ENCODE results near the gene SLC6A20.

The SLC6A20 gene

DNA sequence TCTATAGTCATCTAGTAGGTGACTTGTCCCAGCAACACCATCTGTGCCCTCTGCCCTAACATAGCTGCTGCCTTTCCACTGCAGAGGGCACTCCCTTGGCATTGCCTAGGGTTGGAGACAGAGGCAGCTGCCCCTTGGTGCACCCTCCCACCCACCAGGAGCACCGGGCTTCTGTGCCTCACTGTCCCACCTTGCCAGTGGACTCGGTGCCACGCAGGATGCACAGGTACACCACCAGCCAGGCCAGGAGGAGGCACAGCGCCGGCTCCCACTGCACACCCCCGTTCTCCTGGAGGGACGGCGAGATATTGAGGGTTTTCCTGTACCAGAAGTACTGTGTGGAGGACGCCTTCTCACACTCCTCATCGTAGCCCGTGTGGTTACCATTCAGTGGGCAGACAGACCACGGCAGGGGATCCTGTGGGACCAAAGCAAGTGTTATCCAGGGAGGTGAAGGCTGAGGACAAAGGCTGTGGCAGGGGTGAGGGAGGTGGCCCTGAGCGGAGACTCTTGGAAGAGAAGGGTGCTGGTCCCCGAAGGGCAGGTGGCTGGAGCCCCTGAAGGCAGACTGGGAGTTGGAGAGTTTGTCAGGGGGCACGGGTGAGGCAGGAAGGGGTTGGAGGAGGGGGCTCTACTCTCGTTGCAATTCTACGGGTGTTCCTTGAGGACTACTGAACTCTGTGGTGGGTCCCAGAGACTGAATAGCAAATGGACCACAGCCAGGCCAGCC, 20.6 kb downstream of the SLC6A20 start:
- TF ChIP-seq, protein P1, sequence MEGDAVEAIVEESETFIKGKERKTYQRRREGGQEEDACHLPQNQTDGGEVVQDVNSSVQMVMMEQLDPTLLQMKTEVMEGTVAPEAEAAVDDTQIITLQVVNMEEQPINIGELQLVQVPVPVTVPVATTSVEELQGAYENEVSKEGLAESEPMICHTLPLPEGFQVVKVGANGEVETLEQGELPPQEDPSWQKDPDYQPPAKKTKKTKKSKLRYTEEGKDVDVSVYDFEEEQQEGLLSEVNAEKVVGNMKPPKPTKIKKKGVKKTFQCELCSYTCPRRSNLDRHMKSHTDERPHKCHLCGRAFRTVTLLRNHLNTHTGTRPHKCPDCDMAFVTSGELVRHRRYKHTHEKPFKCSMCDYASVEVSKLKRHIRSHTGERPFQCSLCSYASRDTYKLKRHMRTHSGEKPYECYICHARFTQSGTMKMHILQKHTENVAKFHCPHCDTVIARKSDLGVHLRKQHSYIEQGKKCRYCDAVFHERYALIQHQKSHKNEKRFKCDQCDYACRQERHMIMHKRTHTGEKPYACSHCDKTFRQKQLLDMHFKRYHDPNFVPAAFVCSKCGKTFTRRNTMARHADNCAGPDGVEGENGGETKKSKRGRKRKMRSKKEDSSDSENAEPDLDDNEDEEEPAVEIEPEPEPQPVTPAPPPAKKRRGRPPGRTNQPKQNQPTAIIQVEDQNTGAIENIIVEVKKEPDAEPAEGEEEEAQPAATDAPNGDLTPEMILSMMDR (IDR thresholded peaks at IDR 0.05; ENCODE audit: low read length, missing control alignments), result no peak
- DNase-seq (ENCODE audit: low read depth), result no peak
- H3K4me3 ChIP-seq (replicated peaks; ENCODE audit: low read depth, low read length), result no peak overlapping the region

DNA sequence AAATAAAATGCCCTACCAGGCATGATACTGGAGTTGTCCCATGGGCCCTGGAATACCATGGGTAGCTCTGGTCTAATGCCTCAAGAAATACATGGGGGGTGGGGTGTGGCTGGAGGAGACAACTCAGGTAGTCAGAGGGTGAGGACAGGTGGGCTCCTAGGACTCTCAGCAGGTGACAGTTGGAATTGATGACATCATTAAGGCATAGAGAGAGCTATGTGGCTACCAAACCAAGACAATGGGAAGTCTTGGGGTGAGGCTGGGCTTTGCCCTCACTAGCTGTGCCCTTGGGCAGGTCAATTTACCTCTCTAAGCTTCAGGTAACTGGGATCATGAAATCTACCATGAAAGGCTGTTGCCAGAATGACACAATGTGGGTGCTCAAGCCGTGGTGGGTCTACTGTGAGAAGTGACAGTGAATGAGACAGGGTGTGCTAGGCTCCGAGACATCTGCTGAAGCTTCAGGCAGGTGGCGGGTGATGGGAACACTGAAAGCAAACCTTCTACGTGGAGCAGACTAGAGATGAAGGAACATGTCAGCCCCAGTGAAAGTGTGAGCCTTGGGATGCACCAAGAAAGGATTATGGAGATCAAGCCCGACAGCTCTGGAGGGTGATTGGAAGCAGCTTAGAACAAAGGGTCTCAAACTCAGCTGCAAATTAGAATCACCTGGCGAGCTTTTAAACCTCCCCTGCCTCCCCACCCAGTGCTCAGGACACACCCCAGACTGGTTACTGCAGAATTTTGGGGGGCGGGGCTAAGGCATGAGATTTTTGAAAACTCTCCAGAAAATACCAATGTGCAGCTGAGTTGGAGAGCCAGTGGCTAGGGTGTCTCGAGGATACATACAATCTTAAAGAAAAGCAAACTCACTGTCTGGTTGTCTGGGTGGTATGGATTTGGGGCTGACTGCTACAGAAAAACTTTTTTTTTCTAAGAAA, 21.5 kb downstream of the SLC6A20 start:
- no peak overlapping the region for H3K4me3 ChIP-seq (replicated peaks; ENCODE audit: low read depth, low read length)
- DNase-seq (ENCODE audit: low read depth), result no peak
- TF ChIP-seq, protein P1 (IDR thresholded peaks at IDR 0.05; ENCODE audit: low read length, missing control alignments), result no peak

DNA sequence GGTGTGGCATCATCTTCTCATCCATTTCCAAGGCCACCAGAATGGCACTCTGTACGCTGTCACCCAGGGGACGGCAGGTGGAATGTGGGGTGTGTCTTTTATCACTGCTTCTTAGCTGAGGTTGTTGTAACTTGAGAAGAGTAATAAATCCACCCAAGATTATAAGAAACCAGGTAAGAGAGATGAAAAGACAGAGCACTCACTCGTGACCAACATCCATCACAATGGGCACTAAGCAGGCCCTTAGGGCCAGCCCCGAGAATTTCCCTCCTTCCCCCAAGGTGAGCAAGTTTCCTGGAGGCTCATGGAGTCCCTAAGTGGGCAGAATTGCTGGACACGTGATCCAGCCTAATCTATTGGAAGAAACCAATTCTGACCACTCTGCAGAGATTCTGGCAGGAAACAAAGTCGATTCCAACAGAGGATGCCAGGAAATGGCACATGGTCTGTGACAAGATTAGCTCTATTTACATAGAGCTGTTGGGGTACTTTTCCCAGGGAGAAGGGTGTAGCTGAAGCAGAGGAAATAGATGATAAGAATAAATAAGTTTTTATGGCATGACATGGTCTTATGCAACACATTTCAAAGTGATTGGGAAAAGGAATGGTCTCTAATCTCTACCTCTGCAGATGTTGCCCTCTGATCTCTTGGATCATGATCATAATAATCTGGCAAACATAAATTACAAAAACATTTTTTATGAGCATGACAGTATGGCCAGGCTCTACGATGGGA, 22.5 kb downstream of the SLC6A20 start:
- H3K4me3 ChIP-seq (replicated peaks; ENCODE audit: low read depth, low read length), result no peak overlapping the region
- no peak for DNase-seq (ENCODE audit: low read depth)
- TF ChIP-seq, protein P1 (IDR thresholded peaks at IDR 0.05; ENCODE audit: low read length, missing control alignments), result no peak

DNA sequence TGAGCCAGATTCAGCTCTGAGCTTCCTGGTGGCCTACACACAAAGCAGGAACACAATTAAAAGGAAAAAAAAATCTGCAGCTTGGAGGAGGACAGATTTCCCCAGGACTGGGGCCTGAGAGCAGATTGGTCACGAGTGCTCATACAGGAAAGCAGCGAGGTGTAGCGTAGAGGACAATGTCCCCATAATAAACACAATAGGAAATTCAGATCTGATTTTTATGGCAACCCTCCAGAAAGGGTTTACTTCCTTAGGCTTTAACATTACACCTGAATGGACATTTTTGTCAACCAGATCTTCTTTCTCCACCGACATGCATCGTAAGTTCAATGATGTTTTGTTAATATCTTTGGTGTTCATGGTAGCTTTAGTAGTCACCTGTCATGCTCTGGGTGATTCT, 23.3 kb downstream of the SLC6A20 start:
- TF ChIP-seq, protein P1 (IDR thresholded peaks at IDR 0.05; ENCODE audit: low read length, missing control alignments), result no peak
- no peak overlapping the region for H3K4me3 ChIP-seq (replicated peaks; ENCODE audit: low read depth, low read length)
- DNase-seq (ENCODE audit: low read depth), result no peak

DNA sequence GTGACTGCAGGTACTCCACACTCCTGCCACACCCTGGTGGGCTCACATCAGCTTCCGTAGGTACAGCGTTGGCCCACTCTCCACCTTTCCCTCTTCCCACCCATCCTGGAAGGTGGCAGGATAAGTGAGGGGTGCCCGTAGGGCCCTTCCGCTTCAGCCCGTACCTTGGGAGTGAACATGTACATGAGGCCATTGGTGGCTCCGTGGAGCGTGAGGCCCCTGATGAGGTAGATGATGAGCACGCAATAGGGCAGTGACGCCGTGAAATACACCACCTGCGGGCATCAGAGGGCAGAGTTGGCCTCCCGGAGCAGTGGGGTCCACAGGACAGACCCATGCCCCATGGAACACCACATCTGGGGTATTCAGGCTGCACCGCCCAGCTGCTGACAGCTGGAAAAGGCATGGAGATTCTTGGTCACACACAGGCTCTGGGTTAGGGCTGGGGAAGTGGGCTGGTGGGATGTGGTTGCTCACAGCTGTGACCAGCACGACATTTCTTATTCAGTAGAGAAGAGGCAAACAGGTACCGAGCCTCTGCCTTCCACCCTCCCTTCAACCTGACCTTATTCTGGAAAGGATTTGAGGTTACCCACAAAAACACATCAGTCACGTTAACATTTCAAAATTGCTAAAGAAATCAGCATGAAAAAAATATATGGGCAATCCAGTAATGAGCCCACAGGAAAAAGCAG, 23.8 kb downstream of the SLC6A20 start:
- DNase-seq (ENCODE audit: low read depth), result no peak
- H3K4me3 ChIP-seq (replicated peaks; ENCODE audit: low read depth, low read length), result no peak overlapping the region
- TF ChIP-seq, protein P1 (IDR thresholded peaks at IDR 0.05; ENCODE audit: low read length, missing control alignments), result no peak

DNA sequence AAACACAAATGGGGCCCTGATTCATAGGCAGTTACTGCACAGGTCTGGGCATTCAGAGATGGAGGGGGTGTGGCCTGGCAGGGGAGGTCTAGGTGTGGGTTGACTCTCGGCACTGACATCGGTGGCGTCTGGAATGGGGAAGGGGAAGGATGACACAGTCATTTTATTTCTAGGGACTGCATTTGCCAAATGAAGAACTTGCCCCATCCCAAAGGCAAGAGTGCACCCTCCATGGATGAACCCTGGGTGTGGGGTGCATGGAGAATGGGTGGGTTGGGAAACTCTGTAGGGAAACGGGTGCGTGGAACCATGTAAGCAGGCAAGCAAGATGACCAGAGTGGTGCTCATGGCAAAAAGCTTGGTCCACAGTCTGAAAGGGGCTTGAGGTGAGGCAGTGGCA, 24.5 kb downstream of the SLC6A20 start:
- TF ChIP-seq, protein P1 (IDR thresholded peaks at IDR 0.05; ENCODE audit: low read length, missing control alignments), result no peak
- H3K4me3 ChIP-seq (replicated peaks; ENCODE audit: low read depth, low read length), result no peak overlapping the region
- no peak for DNase-seq (ENCODE audit: low read depth)
